GM21529 (cell line): Measurements from ENCODE around the gene SOX5.

Source experiments
- ATAC-seq: cut with Tn5 transposase; IDR thresholded peaks from one replicate; pipeline ENCODE4 v1.9.1; 2021; ENCODE audit not compliant: unreplicated experiment

SOX5 gene

DNA sequence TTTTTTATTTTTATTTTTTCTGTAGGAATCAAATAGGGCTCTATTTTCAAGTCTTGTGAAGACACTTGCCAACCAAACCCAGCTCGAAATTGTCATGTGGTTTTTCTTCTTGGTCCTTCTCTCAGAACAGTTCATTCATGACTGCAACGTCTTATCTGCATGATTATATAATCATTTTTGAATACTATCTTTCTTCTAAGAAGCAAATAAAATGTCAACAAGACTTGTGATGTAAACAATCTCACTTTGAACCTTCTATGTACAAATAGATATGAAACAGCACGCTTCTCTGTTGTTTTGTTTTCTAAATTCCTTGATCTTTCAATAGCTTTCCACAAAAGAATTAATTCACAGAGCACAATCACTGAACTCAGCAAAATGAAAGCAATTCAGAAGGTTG, 320.7 kb downstream of the SOX5 start:
- no peak for ATAC-seq

DNA sequence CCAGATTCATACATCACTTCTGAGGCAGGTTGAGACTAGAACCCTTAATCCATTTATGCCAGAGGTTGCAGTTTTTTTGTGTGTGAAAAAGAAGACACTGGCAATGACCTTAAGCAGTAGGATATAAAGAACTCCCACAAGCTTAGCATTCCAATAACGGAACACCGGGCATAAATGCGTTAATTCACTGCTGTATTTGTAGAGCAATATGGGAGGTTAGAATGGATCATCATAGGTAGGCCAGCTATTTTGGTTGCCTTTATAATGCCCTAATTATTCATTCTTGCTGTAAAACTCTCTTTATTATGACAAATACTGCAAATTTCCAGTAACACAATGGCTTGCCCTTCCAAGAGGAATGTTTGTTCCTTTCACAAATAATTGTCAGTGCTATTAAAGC, 322.7 kb downstream of the SOX5 start:
- no peak for ATAC-seq

GRCh38 chr12:23621900-23622299, 327.6 kb downstream of the SOX5 start:
- ATAC-seq, result no peak

- no peak for ATAC-seq
These were observed 330.8 kb downstream of the SOX5 start for GRCh38 chr12:23618718-23619117.

DNA sequence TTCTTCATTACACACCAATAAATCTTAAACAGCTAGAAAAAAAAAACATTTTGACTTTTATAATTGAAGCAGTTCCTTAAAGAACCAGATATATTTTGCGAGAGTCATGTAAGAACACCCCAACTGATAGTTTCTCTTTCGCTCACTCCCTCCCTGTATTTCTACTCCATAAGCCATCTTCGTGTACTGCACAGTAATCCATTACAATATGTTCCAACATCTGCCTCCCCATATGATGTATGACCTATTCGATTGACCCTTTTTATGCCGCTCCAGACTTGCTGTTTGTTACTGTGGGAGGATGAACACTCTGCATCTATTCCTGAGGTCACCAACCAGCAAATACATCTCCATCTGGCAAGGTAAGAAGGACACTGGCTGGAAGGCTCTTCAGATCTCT, 331.7 kb downstream of the SOX5 start:
- no peak for ATAC-seq

DNA sequence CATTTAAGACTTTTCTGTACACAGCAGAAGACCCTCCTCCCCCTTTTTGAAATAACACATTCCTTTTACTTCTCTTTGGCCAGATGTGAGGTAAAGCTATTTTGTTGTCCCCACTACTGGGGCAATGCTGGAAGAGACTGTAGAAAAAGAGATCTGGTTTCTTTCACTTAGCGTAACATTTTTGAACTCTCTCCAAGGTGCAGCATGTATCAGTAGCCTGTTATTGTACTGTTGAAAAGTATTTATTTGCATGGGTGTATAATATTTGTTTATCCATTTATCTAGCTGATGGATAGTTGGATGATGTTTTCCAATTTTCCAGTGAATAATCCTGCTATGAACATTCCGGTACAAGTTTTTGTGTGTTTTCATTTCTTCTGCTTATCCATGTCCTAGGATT, 335.2 kb downstream of the SOX5 start:
- ATAC-seq, result no peak

GRCh38 chr12:23611320-23611719, 338.1 kb downstream of the SOX5 start:
- no peak for ATAC-seq

DNA sequence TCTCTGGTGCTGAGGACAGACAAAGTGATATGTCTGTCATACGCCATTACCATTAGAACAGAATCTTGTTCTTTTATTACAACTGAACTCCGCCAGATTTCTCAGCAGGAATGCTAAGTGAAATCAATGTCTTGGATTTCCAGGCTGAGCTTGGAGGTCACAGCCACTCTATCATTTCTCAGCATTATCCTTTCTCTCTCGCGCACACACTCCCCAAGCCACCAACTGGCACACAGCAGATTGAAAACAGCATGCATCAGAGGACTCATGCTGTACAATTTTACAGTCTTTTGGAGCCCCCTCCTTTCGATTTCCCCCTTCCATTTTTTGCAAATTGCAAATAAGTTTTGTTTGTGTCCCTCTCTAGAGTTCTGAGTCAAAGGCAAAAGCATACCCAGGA, 348.6 kb downstream of the SOX5 start:
- ATAC-seq, result no peak

GRCh38 chr12:23596568-23596967, 352.9 kb downstream of the SOX5 start:
- ATAC-seq, result no peak

- ATAC-seq, result no peak
These were observed 361.5 kb downstream of the SOX5 start for GRCh38 chr12:23587833-23588559.

DNA sequence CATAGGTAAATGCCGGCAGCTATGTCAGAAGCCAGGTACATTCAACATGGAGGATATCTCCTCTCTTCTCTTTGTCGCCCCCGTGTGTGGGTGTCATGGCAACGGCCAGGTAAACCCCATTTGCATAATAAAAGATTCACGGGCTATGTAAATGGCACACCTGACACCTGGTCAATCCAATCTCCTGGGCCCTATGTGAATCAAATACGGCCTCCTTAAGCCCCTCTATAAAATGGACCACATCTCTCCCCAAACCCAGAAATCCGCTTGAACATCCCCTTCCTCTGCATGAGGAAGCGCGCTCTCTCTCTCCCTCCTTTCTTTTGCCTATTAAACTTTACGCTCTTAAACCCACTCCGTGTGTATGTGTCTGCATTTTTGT, 363.7 kb downstream of the SOX5 start:
- ATAC-seq, result no peak

DNA sequence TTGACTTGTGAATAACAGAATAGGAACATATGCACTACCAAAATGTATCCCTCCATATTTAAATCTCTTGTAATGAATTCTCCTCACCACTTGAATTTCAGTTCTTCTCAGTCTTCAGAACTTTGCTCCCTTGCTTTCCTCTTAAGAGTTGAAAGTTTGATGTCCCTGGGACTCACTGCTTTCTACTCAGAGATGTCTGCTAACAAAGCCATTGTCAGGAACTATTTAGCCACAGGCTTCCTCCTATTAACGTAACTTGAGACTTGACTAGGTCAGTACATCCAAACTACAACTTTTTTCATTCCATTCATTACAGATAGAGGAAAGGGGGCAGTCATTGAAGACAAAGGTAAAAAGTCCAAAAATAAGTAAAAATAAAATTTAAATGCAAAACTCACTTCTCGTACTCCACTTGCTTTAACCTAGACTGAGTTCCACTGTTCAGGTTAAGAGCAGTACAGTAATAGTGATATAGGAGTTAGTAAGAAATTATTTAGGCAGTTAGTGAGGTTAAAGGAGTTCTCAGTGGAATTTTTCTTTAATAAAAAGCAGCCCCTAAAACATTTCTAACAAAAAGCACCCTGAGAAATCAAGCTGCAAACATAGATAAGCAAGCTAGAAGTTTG, 364.2 kb downstream of the SOX5 start:
- no peak for ATAC-seq

GRCh38 chr12:23581913-23582312, 367.6 kb downstream of the SOX5 start:
- ATAC-seq, result no peak

GRCh38 chr12:23579257-23579656, 370.2 kb downstream of the SOX5 start:
- ATAC-seq, result no peak

GRCh38 chr12:23576372-23576771, 373.1 kb downstream of the SOX5 start:
- ATAC-seq, result peak; percentile 87

GRCh38 chr12:23569356-23569755, 380.1 kb downstream of the SOX5 start:
- no peak for ATAC-seq

GRCh38 chr12:23566133-23566532, 383.3 kb downstream of the SOX5 start:
- ATAC-seq, result no peak

DNA sequence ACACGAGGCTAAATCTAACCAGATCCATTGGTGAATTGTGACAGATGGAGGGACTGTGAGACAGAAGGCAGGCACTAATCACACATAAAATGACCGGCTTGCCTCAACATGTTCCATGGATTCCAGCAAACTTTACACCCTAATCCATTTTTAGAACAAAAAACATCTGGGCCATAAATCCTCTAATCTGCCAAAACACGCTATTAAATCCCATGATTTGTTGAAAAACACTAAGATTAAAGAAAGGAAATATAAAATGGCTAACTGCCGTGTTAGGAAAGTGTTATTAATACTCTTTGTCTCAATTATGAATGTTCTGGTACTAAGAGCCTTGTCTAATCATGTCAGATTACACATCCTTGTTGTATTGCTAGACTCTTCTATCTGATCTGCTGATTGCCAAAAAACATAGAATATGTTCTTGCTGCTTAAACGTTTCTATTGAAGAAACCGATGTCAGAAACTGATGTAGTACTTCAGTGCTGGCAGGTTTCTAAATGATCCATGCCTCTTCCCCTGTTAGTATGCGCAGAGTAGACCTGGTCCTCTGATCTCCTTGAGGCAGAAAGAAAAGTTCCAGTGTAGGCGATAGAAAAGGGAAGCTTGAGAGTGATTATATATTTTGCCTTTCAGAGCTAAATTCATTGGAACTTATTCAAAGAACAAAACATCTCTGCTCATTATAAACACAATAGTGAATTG, 384.9 kb downstream of the SOX5 start:
- ATAC-seq, result no peak

- ATAC-seq, result no peak
These were observed 387.8 kb downstream of the SOX5 start for GRCh38 chr12:23561364-23562345.

DNA sequence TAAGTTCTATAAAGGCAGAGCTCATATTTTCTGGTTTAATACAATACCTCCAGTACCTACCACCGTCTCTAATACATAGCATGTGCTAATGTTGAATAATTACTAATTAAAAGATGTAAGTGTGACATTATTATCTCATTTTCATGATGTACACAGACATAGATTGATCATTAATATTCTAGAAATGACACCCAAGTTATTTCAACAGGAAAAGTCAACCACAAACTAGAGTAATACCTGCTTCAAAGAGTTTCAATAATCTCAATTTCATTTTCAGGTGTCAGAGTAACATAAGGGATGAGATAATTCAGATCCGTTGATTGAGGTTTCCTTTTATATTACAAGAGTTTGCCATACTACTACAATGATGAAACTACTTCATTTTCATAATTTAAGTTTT, 388.9 kb downstream of the SOX5 start:
- ATAC-seq, result peak; percentile 86

DNA sequence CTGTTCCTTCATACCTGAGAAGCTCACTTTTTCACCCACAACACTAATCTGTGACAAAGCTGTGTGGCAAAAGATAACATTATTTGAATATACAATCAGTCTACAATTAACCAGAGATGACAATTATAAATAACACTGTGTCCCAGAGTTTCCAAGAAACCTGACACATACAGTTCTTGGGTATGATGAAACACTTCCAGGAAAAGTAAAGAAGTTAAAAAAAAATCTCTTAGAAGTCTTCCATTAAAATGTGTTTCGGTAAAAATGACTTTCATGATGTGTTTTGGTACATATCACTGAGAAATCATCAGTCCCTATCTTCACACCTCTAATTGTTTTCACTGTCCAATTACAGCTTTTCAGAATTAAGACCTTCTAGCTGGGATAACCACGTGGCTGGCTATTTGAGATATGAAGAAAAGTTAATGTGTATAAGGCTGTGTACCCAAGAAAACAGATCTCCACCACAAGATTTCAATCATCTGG, 390.2 kb downstream of the SOX5 start:
- ATAC-seq, result no peak
